ENCODE measurements around the gene NOTCH3.

Gene NOTCH3

GRCh38 chr19:15222738-15223648 lies 22.2 kb upstream of the NOTCH3 start:
- no peaks in the 10 kb centered on the region for H3K36me3 ChIP-seq (ENCODE audit: low read depth)
- H3K4me1 ChIP-seq (ENCODE audit: insufficient read depth, poor library complexity, severe bottlenecking), result peaks cover 3% of the 10 kb centered on the region
- no peaks in the 10 kb centered on the region for H3K9me3 ChIP-seq (ENCODE audit: severe bottlenecking)
- ATAC-seq (ENCODE audit: low read depth), result peak; percentile 96
- H3K27me3 ChIP-seq (ENCODE audit: insufficient read depth, poor library complexity, severe bottlenecking), result no peaks in the 10 kb centered on the region
- H3K4me3 ChIP-seq (ENCODE audit: severe bottlenecking), result peak overlapping the region; percentile 39
- DNase-seq (ENCODE audit: low spot score), result no peak
- TF ChIP-seq CTCF (IDR thresholded peaks at IDR 0.05; ENCODE audit: poor library complexity, severe bottlenecking), result no peak
- no peak overlapping the region for H3K27ac ChIP-seq (ENCODE audit: poor library complexity, severe bottlenecking)

- ATAC-seq (ENCODE audit: low read depth) (no peak), DNase-seq (ENCODE audit: low spot score) (no peak)
- H3K36me3 ChIP-seq (ENCODE audit: low read depth), result no peaks in the 10 kb centered on the region
- no peaks in the 10 kb centered on the region for H3K27me3 ChIP-seq (ENCODE audit: insufficient read depth, poor library complexity, severe bottlenecking)
- H3K4me1 ChIP-seq (ENCODE audit: insufficient read depth, poor library complexity, severe bottlenecking), result peaks cover 3% of the 10 kb centered on the region
- no peaks in the 10 kb centered on the region for H3K9me3 ChIP-seq (ENCODE audit: severe bottlenecking)
- H3K4me3 ChIP-seq (ENCODE audit: severe bottlenecking), result no peak overlapping the region
- TF ChIP-seq CTCF (IDR thresholded peaks at IDR 0.05; ENCODE audit: poor library complexity, severe bottlenecking), result no peak
- no peak overlapping the region for H3K27ac ChIP-seq (ENCODE audit: poor library complexity, severe bottlenecking)
Measured at GRCh38 chr19:15220833-15221232, 20.0 kb upstream of the NOTCH3 start.

- no peak for TF ChIP-seq CTCF (IDR thresholded peaks at IDR 0.05; ENCODE audit: poor library complexity, severe bottlenecking)
- no peak overlapping the region for H3K27ac ChIP-seq (ENCODE audit: poor library complexity, severe bottlenecking)
- ATAC-seq (ENCODE audit: low read depth), result no peak
Measured at GRCh38 chr19:15218501-15218900, 17.7 kb upstream of the NOTCH3 start.

GRCh38 chr19:15216363-15216762 lies 15.6 kb upstream of the NOTCH3 start:
- DNase-seq (ENCODE audit: low spot score) (no peak), ATAC-seq (ENCODE audit: low read depth) (peak; percentile 67)
- H3K4me3 ChIP-seq (ENCODE audit: severe bottlenecking), result no peak overlapping the region
- H3K9me3 ChIP-seq (ENCODE audit: severe bottlenecking), result no peaks in the 10 kb centered on the region
- H3K36me3 ChIP-seq (ENCODE audit: low read depth), result no peaks in the 10 kb centered on the region
- no peaks in the 10 kb centered on the region for H3K4me1 ChIP-seq (ENCODE audit: insufficient read depth, poor library complexity, severe bottlenecking)
- no peaks in the 10 kb centered on the region for H3K27me3 ChIP-seq (ENCODE audit: insufficient read depth, poor library complexity, severe bottlenecking)
- no peak overlapping the region for H3K27ac ChIP-seq (ENCODE audit: poor library complexity, severe bottlenecking)
- no peak for TF ChIP-seq CTCF (IDR thresholded peaks at IDR 0.05; ENCODE audit: poor library complexity, severe bottlenecking)

More at GRCh38 chr19:15218501-15218900, 17.7 kb upstream of the NOTCH3 start:
- no peak overlapping the region for H3K4me3 ChIP-seq (ENCODE audit: severe bottlenecking)
- H3K36me3 ChIP-seq (ENCODE audit: low read depth), result no peaks in the 10 kb centered on the region
- H3K27me3 ChIP-seq (ENCODE audit: insufficient read depth, poor library complexity, severe bottlenecking), result no peaks in the 10 kb centered on the region
- peaks cover 3% of the 10 kb centered on the region for H3K4me1 ChIP-seq (ENCODE audit: insufficient read depth, poor library complexity, severe bottlenecking)
- no peak for DNase-seq (ENCODE audit: low spot score)
- H3K9me3 ChIP-seq (ENCODE audit: severe bottlenecking), result no peaks in the 10 kb centered on the region
